GM13976 (cell line): ENCODE results near the gene UBAC2.

ENCODE experiments used
- DNase-seq: peaks from one replicate; pipeline ENCODE4 v3.0.0; 2012; ENCODE audit warnings: low spot score
- in situ Hi-C: fragments of 300-500 bp; cut with MboI; formaldehyde crosslinking; loops from one replicate; pipeline ENCODE4 v1.12.0; 2022; ENCODE audit warnings: low sequenced_read_pairs, mixed read lengths, inconsistent platforms; ENCODE audit not compliant: unreplicated experiment
- TF ChIP-seq, protein P1 (sequence below): IDR thresholded peaks from 2 replicates; pipeline ENCODE4 v1.5.1; 2012; ENCODE audit warnings: borderline replicate concordance, mild to moderate bottlenecking; ENCODE audit not compliant: insufficient read depth; ENCODE audit errors: extremely low read depth, missing control alignments, control extremely low read depth

Gene UBAC2

DNA sequence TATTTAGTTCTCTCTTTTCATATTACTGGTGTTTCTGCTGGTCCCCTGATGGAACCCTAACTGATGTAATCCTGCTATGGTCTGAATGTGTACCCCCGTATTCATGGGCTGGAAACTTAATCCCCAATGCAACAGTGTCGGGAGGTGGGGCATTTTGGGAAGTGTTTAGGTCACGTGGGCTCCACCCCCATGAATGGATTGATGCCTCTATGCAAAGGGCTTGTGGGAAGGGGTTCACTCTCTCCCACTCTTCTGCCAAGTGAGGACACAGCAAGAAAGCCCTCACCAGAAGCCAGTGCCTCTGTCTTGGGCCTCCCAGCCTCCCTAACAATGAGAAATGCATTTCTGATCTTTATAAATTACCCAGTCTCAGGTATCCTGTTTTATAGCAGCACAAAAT lies 21.2 kb upstream of the UBAC2 start:
- DNase-seq = no peak
- TF ChIP-seq, protein P1, sequence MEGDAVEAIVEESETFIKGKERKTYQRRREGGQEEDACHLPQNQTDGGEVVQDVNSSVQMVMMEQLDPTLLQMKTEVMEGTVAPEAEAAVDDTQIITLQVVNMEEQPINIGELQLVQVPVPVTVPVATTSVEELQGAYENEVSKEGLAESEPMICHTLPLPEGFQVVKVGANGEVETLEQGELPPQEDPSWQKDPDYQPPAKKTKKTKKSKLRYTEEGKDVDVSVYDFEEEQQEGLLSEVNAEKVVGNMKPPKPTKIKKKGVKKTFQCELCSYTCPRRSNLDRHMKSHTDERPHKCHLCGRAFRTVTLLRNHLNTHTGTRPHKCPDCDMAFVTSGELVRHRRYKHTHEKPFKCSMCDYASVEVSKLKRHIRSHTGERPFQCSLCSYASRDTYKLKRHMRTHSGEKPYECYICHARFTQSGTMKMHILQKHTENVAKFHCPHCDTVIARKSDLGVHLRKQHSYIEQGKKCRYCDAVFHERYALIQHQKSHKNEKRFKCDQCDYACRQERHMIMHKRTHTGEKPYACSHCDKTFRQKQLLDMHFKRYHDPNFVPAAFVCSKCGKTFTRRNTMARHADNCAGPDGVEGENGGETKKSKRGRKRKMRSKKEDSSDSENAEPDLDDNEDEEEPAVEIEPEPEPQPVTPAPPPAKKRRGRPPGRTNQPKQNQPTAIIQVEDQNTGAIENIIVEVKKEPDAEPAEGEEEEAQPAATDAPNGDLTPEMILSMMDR = no peak
- in situ Hi-C loops = loop anchor here (10.0 kb wide), 1 partner anchor 85 kb away; no protein-coding TSS in a partner anchor

DNA sequence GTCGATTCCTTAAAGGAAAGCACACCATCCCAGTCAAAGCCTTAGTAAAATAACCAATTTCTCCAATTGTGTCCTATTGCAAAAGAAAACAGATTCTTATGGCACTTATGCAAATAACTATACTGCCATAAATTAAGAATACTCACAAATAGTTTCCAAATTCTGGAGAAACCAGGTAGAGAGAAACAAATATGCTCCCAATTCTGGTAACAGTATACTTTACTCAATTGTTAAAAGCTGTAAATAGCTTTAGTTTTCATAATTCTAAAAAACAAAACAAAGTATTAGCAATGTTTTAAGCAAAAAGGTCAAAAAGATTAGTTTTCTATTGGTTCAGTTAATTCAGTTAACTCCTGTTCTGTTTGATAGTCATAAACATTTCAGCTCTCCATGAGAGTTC lies 18.2 kb upstream of the UBAC2 start:
- TF ChIP-seq, protein P1 = no peak
- in situ Hi-C loops = no loop called here
- no peak for DNase-seq

DNA sequence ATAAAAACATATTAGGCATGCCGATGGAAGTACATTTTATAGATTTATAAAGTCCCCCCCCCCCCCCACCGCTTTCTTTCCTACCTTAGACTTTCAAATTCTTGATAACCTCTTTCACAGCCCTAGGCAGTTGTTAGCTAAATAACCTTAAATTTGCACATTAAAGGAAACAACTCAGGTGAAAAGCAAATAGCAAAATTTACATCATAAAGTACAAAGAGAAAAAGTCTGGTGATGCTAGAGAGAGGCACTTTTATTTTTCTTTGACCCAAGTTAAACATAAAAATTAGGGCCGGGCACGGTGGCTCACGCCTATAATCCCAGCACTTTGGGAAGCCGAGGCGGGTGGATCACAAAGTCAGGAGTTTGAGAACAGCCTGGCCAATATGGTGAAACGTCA lies 15.0 kb upstream of the UBAC2 start:
- in situ Hi-C loops = no loop called here
- TF ChIP-seq, protein P1 = no peak
- DNase-seq = no peak

DNA sequence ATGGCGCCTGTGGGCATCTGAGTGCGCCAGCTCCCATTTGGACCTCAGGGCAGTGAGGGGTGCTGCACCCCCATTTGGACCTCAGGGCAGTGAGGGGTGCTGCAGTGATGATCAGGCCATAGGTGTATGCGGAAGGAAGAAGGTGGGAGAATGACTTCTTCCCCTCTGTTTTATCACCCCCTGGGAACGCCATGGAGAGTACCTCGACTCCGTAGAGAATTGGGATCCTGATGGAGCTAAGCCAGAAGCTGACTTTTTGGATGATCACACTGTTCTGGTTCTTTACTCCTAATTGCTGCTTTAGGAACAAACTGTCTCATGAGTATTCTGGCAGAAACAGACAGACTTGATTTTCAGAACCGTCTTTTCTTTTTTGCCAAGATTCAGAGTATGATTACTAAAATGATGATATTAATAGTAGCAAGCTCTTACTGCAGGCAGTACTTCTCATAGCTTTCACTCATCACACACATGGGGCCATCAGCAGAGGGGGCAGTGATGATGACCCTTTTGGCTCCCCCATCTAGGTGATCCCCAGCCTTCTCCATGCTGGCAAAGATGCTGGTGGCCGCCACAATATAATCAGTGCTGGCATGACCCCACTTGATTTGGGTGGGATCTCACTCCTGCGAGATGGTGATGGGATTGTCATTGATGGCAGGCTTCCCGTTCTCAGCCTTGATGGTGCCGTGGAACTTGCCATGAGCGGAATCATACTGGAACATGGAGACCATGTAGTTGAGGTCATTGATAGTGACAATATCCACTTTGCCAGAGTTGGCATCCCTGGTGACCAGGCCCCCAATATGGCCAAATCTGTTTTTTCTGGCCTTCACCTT lies 10.3 kb upstream of the UBAC2 start:
- in situ Hi-C loops = no loop called here
- TF ChIP-seq, protein P1 = no peak
- DNase-seq = no peak

DNA sequence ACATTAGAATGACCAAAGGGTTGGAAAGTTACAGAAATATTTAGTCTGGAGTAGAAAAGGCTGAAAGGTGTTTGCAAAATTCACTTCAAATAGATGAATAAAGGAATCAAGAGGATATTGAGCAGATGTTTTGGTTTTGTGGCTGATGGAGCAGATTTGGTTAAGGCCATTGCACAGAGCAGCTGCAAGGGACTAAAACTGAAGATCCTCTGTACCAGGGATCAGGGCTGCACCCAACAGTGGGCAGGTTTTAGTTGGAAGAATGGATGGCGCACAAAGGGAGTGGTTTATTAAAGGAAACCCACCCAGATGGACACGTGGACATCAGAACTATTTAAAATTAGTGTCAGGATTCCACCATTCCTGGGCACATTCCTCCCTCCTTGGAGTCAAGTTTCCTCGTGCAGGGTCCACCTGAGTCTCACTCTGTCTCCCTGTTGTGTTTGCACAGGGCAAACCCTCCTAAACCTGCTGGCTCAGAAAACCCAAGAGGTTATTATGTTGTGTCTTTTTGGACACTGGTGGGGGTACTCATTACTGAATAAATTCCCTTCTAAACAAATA lies 9.2 kb upstream of the UBAC2 start:
- TF ChIP-seq, protein P1 = no peak
- in situ Hi-C loops = no loop called here
- no peak for DNase-seq

DNA sequence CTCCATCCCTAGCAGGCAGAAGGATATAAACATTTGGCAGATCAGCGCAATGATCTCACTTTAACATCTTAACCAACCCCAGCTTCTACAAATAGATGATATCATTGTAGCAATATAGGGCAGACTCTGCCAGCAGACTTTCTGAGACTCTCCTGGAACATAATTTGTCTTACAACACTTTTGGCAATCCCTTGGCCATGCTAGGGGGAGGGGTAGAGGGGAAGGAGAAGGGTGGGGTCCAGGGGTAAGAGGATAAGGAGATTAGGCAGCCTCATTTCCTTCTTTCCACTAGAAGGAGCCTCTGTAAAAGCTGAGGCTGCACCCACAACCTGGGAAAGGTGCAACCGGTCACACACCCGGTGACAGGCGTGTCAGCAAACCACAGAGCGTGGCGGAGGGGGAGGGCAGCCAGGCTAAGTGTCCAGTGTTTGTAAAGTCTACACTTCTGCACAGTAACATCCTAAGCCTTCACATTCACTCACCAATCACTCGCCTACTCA lies 8.7 kb upstream of the UBAC2 start:
- in situ Hi-C loops = no loop called here
- no peak for DNase-seq

More for the DNA sequence above, 8.7 kb upstream of the UBAC2 start:
- TF ChIP-seq, protein P1 = no peak
